ENCODE results near the gene RFX2. TPM values are rescaled to one million over a fixed set of nuclear protein-coding genes. Genes with fewer than 3 reads are reported as not detected.

RFX2 gene
- total RNA-seq, 1 donor from 2014 or later: 1.2 TPM

- peaks cover 19% of the 10 kb centered on the region for H3K36me3 Mint-ChIP-seq (ENCODE audit: low read depth, unreplicated experiment)
- H3K4me1 Mint-ChIP-seq (ENCODE audit: unreplicated experiment): peaks cover 70% of the 10 kb centered on the region
- peaks cover 10% of the 10 kb centered on the region for H3K27me3 Mint-ChIP-seq (ENCODE audit: unreplicated experiment)
- no peaks in the 10 kb centered on the region for H3K9me3 Mint-ChIP-seq (ENCODE audit: unreplicated experiment)
- DNase-seq (ENCODE audit: low spot score): no peak
- peak overlapping the region; percentile 63 for H3K27ac Mint-ChIP-seq (ENCODE audit: unreplicated experiment)
- no peak for TF ChIP-seq CTCF (IDR thresholded peaks at IDR 0.05; ENCODE audit: unreplicated experiment)
- no peak overlapping the region for H3K4me3 Mint-ChIP-seq (ENCODE audit: unreplicated experiment)
Observed at GRCh38 chr19:5948752-5949564, 161.3 kb downstream of the RFX2 start.

- peak overlapping the region; percentile 84 for H3K27ac Mint-ChIP-seq (ENCODE audit: unreplicated experiment)
- peak overlapping the region; percentile 18 for H3K4me3 Mint-ChIP-seq (ENCODE audit: unreplicated experiment)
- no peak for DNase-seq (ENCODE audit: low spot score)
- peaks cover 19% of the 10 kb centered on the region for H3K36me3 Mint-ChIP-seq (ENCODE audit: low read depth, unreplicated experiment)
- no peak for TF ChIP-seq CTCF (IDR thresholded peaks at IDR 0.05; ENCODE audit: unreplicated experiment)
- no peaks in the 10 kb centered on the region for H3K9me3 Mint-ChIP-seq (ENCODE audit: unreplicated experiment)
- peaks cover 7% of the 10 kb centered on the region for H3K27me3 Mint-ChIP-seq (ENCODE audit: unreplicated experiment)
- H3K4me1 Mint-ChIP-seq (ENCODE audit: unreplicated experiment): peaks cover 55% of the 10 kb centered on the region
Observed at GRCh38 chr19:5947435-5947834, 162.9 kb downstream of the RFX2 start.

GRCh38 chr19:5943623-5944022 lies 166.7 kb downstream of the RFX2 start:
- no peak for DNase-seq (ENCODE audit: low spot score)
- peaks cover 18% of the 10 kb centered on the region for H3K4me1 Mint-ChIP-seq (ENCODE audit: unreplicated experiment)
- peaks cover 6% of the 10 kb centered on the region for H3K27me3 Mint-ChIP-seq (ENCODE audit: unreplicated experiment)
- TF ChIP-seq CTCF (IDR thresholded peaks at IDR 0.05; ENCODE audit: unreplicated experiment): no peak
- no peaks in the 10 kb centered on the region for H3K9me3 Mint-ChIP-seq (ENCODE audit: unreplicated experiment)
- no peak overlapping the region for H3K27ac Mint-ChIP-seq (ENCODE audit: unreplicated experiment)
- H3K4me3 Mint-ChIP-seq (ENCODE audit: unreplicated experiment): no peak overlapping the region
- H3K36me3 Mint-ChIP-seq (ENCODE audit: low read depth, unreplicated experiment): peaks cover 16% of the 10 kb centered on the region

Other genes starting within 250 kb of the RFX2 start
- gene FUT5, start 240.0 kb downstream of the RFX2 start, total RNA-seq (ENCODE audit: unreplicated experiment): not detected
- gene NDUFA11, start 206.7 kb downstream of the RFX2 start, total RNA-seq (ENCODE audit: unreplicated experiment): 211 TPM
- 8.9 TPM for gene VMAC, start 205.6 kb downstream of the RFX2 start, total RNA-seq (ENCODE audit: unreplicated experiment)
- 9.3 TPM for gene CAPS, start 196.2 kb downstream of the RFX2 start, total RNA-seq (ENCODE audit: unreplicated experiment)
- 69.5 TPM for gene RANBP3, start 132.4 kb downstream of the RFX2 start, total RNA-seq (ENCODE audit: unreplicated experiment)
- not detected for gene ACSBG2, start 25.2 kb upstream of the RFX2 start, total RNA-seq (ENCODE audit: unreplicated experiment)
- 59.2 TPM for gene MLLT1, start 169.5 kb upstream of the RFX2 start, total RNA-seq (ENCODE audit: unreplicated experiment)
- gene ACER1, start 223.1 kb upstream of the RFX2 start, total RNA-seq (ENCODE audit: unreplicated experiment): not detected